KMS-11 (cell line): ENCODE measurements around the gene SRGAP1.

Source experiments
- H2AFZ ChIP-seq: fragments of 200-600 bp; sonication (generic); 2 replicates; pipeline ENCODE4 v1.6.1; 2016; ENCODE audit warnings: antibody characterized with exemption, mixed run types, low read depth
- H3K27ac ChIP-seq: fragments of 200-600 bp; sonication (generic); 2 replicates; pipeline ENCODE4 v1.6.1; 2016; ENCODE audit warnings: mild to moderate bottlenecking, mixed run types
- H3K27me3 ChIP-seq: fragments of 200-600 bp; sonication (generic); 2 replicates; pipeline ENCODE4 v1.6.1; 2017; ENCODE audit warnings: mild to moderate bottlenecking, low read depth, mixed run types, moderate library complexity; ENCODE audit not compliant: insufficient read depth
- H3K36me3 ChIP-seq: fragments of 200-600 bp; sonication (generic); 2 replicates; pipeline ENCODE4 v1.6.1; 2017; ENCODE audit warnings: mild to moderate bottlenecking, mixed run types; ENCODE audit not compliant: insufficient read depth
- H3K4me1 ChIP-seq: fragments of 200-600 bp; sonication (generic); 2 replicates; pipeline ENCODE4 v1.6.1; 2016; ENCODE audit warnings: mild to moderate bottlenecking, low read depth, mixed run types; ENCODE audit not compliant: poor library complexity, severe bottlenecking
- H3K4me2 ChIP-seq: fragments of 200-600 bp; sonication (generic); 2 replicates; pipeline ENCODE4 v1.7.0; 2016; ENCODE audit warnings: mild to moderate bottlenecking, mixed run types
- H3K4me3 ChIP-seq: fragments of 200-600 bp; sonication (generic); IDR thresholded peaks from 2 replicates; pipeline ENCODE4 v1.6.1; 2017; ENCODE audit warnings: low read depth, low read length, mixed read lengths; ENCODE audit not compliant: insufficient read depth
- H3K79me2 ChIP-seq: fragments of 200-600 bp; sonication (generic); 2 replicates; pipeline ENCODE4 v1.6.1; 2016; ENCODE audit warnings: low read depth, mixed run types; ENCODE audit not compliant: insufficient read depth
- H3K9ac ChIP-seq: fragments of 200-600 bp; sonication (generic); 2 replicates; pipeline ENCODE4 v1.6.1; 2016; ENCODE audit warnings: mild to moderate bottlenecking, mixed run types
- H4K20me1 ChIP-seq: fragments of 200-600 bp; sonication (generic); 2 replicates; pipeline ENCODE4 v1.6.1; 2016; ENCODE audit warnings: mild to moderate bottlenecking, mixed run types; ENCODE audit not compliant: insufficient read depth
- TF ChIP-seq, protein P1 (sequence below): fragments of 200-600 bp; sonication (generic); conservative IDR thresholded peaks from 2 replicates; pipeline ENCODE4 v1.6.1; 2017; ENCODE audit warnings: low read depth, mild to moderate bottlenecking, antibody characterized with exemption, low read length, moderate library complexity, mixed read lengths

Gene SRGAP1

GRCh38 chr12:63906876-63907275 lies 62.4 kb downstream of the SRGAP1 start:
- no peaks in the 10 kb centered on the region for H3K79me2 ChIP-seq
- H2AFZ ChIP-seq: no peak overlapping the region
- no peak overlapping the region for H3K27ac ChIP-seq
- H3K4me3 ChIP-seq: no peak overlapping the region
- H3K36me3 ChIP-seq: no peaks in the 10 kb centered on the region
- H3K9ac ChIP-seq: no peak overlapping the region
- H3K4me1 ChIP-seq: no peaks in the 10 kb centered on the region
- TF ChIP-seq, protein P1, sequence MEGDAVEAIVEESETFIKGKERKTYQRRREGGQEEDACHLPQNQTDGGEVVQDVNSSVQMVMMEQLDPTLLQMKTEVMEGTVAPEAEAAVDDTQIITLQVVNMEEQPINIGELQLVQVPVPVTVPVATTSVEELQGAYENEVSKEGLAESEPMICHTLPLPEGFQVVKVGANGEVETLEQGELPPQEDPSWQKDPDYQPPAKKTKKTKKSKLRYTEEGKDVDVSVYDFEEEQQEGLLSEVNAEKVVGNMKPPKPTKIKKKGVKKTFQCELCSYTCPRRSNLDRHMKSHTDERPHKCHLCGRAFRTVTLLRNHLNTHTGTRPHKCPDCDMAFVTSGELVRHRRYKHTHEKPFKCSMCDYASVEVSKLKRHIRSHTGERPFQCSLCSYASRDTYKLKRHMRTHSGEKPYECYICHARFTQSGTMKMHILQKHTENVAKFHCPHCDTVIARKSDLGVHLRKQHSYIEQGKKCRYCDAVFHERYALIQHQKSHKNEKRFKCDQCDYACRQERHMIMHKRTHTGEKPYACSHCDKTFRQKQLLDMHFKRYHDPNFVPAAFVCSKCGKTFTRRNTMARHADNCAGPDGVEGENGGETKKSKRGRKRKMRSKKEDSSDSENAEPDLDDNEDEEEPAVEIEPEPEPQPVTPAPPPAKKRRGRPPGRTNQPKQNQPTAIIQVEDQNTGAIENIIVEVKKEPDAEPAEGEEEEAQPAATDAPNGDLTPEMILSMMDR: no peak
- H3K27me3 ChIP-seq: no peaks in the 10 kb centered on the region
- H3K4me2 ChIP-seq: no peak overlapping the region
- H4K20me1 ChIP-seq: no peaks in the 10 kb centered on the region

DNA sequence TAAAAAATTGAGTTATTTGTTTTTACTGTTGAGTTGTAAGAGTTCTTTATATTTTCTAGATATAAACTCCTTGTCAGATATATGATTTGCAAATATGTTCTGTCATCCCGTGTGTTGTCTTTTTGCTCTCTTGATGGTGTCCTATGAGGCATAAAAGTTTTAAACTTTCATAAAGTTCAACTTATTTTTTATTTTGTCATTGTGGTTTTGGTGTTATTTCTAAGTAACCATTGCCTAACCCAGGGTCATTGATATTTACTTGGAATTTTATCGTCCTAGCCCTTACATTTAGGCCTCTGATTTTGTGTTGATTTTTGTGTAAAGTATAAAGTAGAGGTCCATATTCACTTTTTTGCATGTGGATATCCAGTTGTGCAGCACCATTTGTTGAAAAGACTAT lies 63.1 kb downstream of the SRGAP1 start:
- no peaks in the 10 kb centered on the region for H3K36me3 ChIP-seq
- H3K27ac ChIP-seq: no peak overlapping the region
- no peaks in the 10 kb centered on the region for H3K4me1 ChIP-seq
- H3K27me3 ChIP-seq: no peaks in the 10 kb centered on the region
- H3K4me3 ChIP-seq: no peak overlapping the region
- H3K9ac ChIP-seq: no peak overlapping the region
- TF ChIP-seq, protein P1: no peak
- no peaks in the 10 kb centered on the region for H3K79me2 ChIP-seq
- no peaks in the 10 kb centered on the region for H4K20me1 ChIP-seq
- H3K4me2 ChIP-seq: no peak overlapping the region
- H2AFZ ChIP-seq: no peak overlapping the region

- Histone ChIP-seq H3K79me2 (no peaks in the 10 kb centered on the region), H3K36me3 (no peaks in the 10 kb centered on the region), H3K4me3 (no peak overlapping the region), H3K27ac (no peak overlapping the region), H2AFZ (no peak overlapping the region), H3K4me2 (no peak overlapping the region), H3K27me3 (no peaks in the 10 kb centered on the region), H4K20me1 (no peaks in the 10 kb centered on the region), H3K4me1 (no peaks in the 10 kb centered on the region), H3K9ac (no peak overlapping the region)
- TF ChIP-seq, protein P1: no peak
Observed at GRCh38 chr12:63909746-63910145, 65.2 kb downstream of the SRGAP1 start.

- TF ChIP-seq, protein P1: no peak
- no peak overlapping the region for H3K4me3 ChIP-seq
- no peak overlapping the region for H3K27ac ChIP-seq
- no peaks in the 10 kb centered on the region for H3K27me3 ChIP-seq
- no peak overlapping the region for H2AFZ ChIP-seq
- H4K20me1 ChIP-seq: no peaks in the 10 kb centered on the region
- no peaks in the 10 kb centered on the region for H3K4me1 ChIP-seq
- H3K9ac ChIP-seq: no peak overlapping the region
- no peak overlapping the region for H3K4me2 ChIP-seq
- H3K79me2 ChIP-seq: no peaks in the 10 kb centered on the region
- no peaks in the 10 kb centered on the region for H3K36me3 ChIP-seq
Observed at GRCh38 chr12:63911341-63911740, 66.8 kb downstream of the SRGAP1 start.

DNA sequence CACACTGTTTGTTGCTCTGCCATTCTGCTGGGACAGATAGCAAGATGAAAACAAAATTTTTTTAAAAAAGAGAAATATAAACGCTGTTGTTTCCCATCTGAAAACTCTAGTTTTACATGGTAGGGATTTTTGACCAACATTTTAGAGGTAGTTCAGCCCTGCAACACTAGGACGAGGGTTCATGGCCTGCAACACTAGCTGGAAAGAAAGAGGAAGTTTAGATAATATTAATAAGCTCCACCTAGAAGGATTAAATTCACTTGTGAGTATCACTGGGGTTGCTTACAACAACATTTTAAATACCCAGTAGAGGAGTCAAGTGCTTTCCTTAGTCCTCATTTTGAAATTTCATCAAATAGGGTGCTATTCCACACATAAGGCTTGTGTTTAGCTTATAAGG lies 68.2 kb downstream of the SRGAP1 start:
- no peaks in the 10 kb centered on the region for H3K36me3 ChIP-seq
- H3K27ac ChIP-seq: no peak overlapping the region
- H3K9ac ChIP-seq: no peak overlapping the region
- H2AFZ ChIP-seq: no peak overlapping the region
- H3K27me3 ChIP-seq: no peaks in the 10 kb centered on the region
- H4K20me1 ChIP-seq: no peaks in the 10 kb centered on the region
- H3K4me2 ChIP-seq: no peak overlapping the region
- H3K79me2 ChIP-seq: no peaks in the 10 kb centered on the region
- H3K4me3 ChIP-seq: no peak overlapping the region
- H3K4me1 ChIP-seq: no peaks in the 10 kb centered on the region
- TF ChIP-seq, protein P1: no peak
